Stimulated activated CD8-positive, alpha-beta memory T cell treated with anti-CD3 and anti-CD28 coated beads, Interleukin-12 subunit alpha, Interleukin-12 subunit beta, amount 100 ng/mL, for 24 hours (primary cell): Measurements from ENCODE around the gene RBMX.

Source experiments
- DNase-seq: peaks from one replicate; pipeline ENCODE4 v3.0.0-alpha.2; 2020; ENCODE audit errors: extremely low read depth

The RBMX gene

DNA sequence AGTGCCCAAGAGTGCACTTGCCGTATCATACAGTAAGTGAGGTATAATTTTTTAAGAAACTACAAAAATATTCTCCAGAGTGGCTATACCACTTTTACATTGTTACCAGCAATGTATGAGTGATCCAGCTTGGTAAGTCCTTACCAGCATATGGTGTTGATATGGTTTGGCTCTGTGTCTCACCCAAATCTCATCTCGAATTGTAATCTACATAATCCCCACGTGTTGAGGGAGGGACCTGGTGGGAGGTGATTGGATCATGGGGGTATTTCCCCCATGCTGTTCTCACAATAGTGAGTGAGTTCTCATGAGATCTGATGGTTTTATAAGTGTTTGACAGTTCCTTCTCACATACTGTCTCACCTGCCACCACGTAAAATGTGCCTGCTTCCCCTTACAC, 44.8 kb downstream of the RBMX start:
- no peak for DNase-seq

DNA sequence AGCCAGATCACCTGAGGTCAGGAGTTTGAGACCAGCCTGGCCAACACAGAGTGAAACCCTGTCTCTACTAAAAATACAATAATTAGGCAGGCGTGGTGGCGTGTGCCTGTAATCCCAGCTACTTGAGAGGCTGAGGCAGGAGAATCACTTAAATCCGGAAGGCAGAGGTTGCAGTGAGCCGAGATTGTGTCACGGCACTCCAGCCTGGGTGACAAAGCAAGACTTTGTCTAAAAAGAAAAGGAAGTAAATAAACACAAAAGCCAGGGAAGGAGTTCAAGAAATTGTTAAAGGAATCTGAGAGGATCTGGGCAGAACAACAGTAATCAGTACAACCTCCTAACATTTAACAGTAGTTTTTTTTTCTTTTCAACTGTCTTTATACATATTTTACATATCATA, 51.1 kb downstream of the RBMX start:
- DNase-seq = no peak

DNA sequence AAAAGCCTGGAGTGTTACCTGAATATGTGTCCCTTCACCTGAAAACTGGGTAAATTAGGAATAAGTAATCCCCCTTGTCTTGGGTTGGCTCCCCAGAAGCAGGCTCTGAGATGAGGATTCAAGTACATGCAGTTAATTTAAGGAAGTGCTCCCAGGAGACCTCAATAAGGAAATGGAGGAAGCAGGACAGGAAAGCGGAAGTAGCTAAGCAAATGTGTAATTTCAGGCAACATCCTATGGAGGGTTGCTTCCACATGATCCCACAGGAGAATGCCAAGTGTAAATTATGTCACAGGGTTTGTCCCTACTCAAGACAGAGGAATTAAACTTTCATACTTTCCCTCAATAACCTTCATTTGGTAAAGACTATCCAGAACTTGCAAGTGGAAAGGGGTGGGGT, 51.7 kb downstream of the RBMX start:
- DNase-seq = no peak

DNA sequence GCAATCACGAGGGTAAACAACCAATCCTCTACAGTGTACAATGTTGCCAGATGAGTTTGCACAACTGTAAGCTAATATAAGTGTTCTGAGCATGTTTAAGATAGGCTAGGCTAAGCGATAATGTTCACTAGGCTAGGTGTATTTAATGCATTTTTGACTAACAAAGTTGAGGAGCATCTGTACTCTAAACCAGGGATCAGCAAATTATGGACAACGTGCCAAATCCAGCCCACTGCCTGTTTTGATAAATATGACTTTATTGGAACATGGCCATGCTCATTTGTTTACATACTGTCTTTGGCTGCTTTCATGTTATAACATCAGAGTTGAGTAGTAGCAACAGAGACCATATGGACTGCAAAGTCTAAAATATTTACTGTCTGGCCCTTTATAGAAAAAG, 53.5 kb downstream of the RBMX start:
- no peak for DNase-seq

DNA sequence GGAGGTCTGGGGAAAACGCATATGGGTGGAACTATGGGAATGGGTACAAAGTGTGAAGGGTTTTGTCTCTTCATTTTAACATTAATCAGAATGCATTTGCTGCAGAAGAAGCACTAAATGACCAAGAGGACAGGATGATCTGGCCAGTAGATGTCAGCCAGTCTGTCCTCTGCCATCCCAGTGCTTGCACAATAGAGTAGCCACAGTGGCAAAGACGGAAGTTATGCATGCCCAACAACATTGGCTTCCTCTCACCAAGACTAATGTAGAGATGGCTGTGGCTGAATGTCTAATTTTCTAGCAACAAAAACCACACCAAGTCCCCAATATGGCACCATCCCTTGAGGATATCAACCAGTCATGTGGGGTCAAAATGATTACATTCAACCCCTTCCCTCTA, 54.8 kb downstream of the RBMX start:
- no peak for DNase-seq
